Kidney (tissue), 14 donors: ENCODE data around the gene ZFPM1. TPM values are rescaled to one million over a fixed set of nuclear protein-coding genes. Genes with fewer than 3 reads are reported as not detected.

Experiments used
- DNase-seq, 5 donors: peaks; one replicate each; pipeline ENCODE4 v3.0.0-alpha.2; 2013 to 2020
- FAIRE-seq: peaks from 2 replicates; lab custom pipeline; 2012; peaks lifted over from hg19 to GRCh38; lab: Jason Lieb, UNC
- H3K27ac ChIP-seq, 2 donors: one replicate each; pipeline ENCODE4 v1.7.0; 2013; ENCODE audit warnings: low read depth in 2 of 2, low read length in 2 of 2, inconsistent platforms in 1 of 2
- H3K27me3 ChIP-seq: one replicate; pipeline ENCODE4 v1.7.1; 2013; ENCODE audit warnings: low read length, inconsistent platforms; ENCODE audit not compliant: control insufficient read depth, insufficient read depth
- H3K36me3 ChIP-seq, 3 donors: one replicate each; pipeline versions ENCODE4 v1.7.0 to v1.7.1; 2013; ENCODE audit warnings: low read length in 3 of 3, control low read depth in 1 of 3, inconsistent platforms in 1 of 3; ENCODE audit not compliant: insufficient read depth in 3 of 3, control insufficient read depth in 2 of 3
- H3K4me1 ChIP-seq, 3 donors: one replicate each; pipeline versions ENCODE4 v1.7.0 to v1.7.1; 2013; ENCODE audit warnings: low read length in 3 of 3, inconsistent platforms in 1 of 3, low read depth in 1 of 3; ENCODE audit not compliant: control insufficient read depth in 2 of 3, insufficient read depth in 2 of 3
- H3K4me3 ChIP-seq, 3 donors: one replicate each; pipeline versions ENCODE4 v1.7.0 to v1.8.1; 2013; ENCODE audit warnings: low read length in 3 of 3, control low read depth in 1 of 3, inconsistent platforms in 1 of 3
- H3K9ac ChIP-seq, 3 donors: one replicate each; pipeline versions ENCODE4 v1.7.0 to v1.7.1; 2013; ENCODE audit warnings: low read length in 3 of 3, control low read depth in 1 of 3, inconsistent platforms in 1 of 3
- H3K9me3 ChIP-seq, 3 donors: one replicate each; pipeline versions ENCODE4 v1.7.0 to v1.7.1; 2013; ENCODE audit warnings: low read length in 3 of 3, control low read depth in 1 of 3, inconsistent platforms in 1 of 3; ENCODE audit not compliant: control insufficient read depth in 2 of 3, insufficient read depth in 1 of 3
- CTCF ChIP-seq: IDR thresholded peaks from 3 replicates; pipeline ENCODE4 v1.5.1; 2012; ENCODE audit warnings: mild to moderate bottlenecking, moderate library complexity, borderline replicate concordance; ENCODE audit not compliant: insufficient read depth; ENCODE audit errors: extremely low read depth
- intact Hi-C: fragments of 100-400 bp; cut with DNase I; formaldehyde crosslinking; loops from one replicate; pipeline ENCODE4 v1.11.1; 2022
- polyA plus RNA-seq: library from polyadenylated mRNA; stranded (reverse); fragments of 350-450 nt; fragmentation: Illumina TruSeq; extraction: RNeasy Lipid Tissue Mini Kit (QIAGEN cat#74804); gene quantifications from one replicate; pipeline ENCODE4 v1.2.3, GENCODE V29; 2014; ENCODE audit warnings: low read depth, low replicate concordance; ENCODE audit not compliant: insufficient read depth
- total RNA-seq: library from RNA; stranded (reverse); fragmentation: NEBNext Ultra II Directional; extraction: Animal tissue kit (Norgen Biotek cat#: 25700); gene quantifications from one replicate; pipeline ENCODE4 v1.2.1, GENCODE V29; 2021
- donor health status: control.
- donor health status: control.
- donor health status: control.
- donor health status: control.
- donor health status: control.
- donor health status: DM: yes; HTN: yes; CAD: no.
- donor health status: Normal renal cell carcinoma (clear cell type).

Gene ZFPM1
- total and polyA plus RNA-seq, 2 donors from 2014 or later: 1.9 to 9.2 TPM

- no peaks in the 10 kb centered on the region for H3K9me3 ChIP-seq
- H3K9ac ChIP-seq: no peak overlapping the region
- no peak overlapping the region for H3K4me3 ChIP-seq
- no peaks in the 10 kb centered on the region for H3K27me3 ChIP-seq
- H3K4me1 ChIP-seq: peaks cover 0 to 19% (median 3%) of the 10 kb centered on the region in 3 donors
- TF ChIP-seq CTCF: no peak
- no peaks in the 10 kb centered on the region for H3K36me3 ChIP-seq
- FAIRE-seq: no peak
- peak in 1 of 5 donors; percentile 56 for DNase-seq
- H3K27ac ChIP-seq: no peak overlapping the region
- intact Hi-C loops: loop anchor here (5.0 kb wide), 1 partner anchor 82 kb away; no protein-coding TSS in a partner anchor
These were observed 75.8 kb downstream of the ZFPM1 start for GRCh38 chr16:88528902-88529318.

- no peak for TF ChIP-seq CTCF
- Histone ChIP-seq H3K4me3 (no peak overlapping the region), H3K36me3 (no peaks in the 10 kb centered on the region), H3K27me3 (no peaks in the 10 kb centered on the region), H3K9ac (no peak overlapping the region), H3K9me3 (no peaks in the 10 kb centered on the region), H3K27ac (no peak overlapping the region), H3K4me1 (peaks cover 0 to 16% (median 3%) of the 10 kb centered on the region in 3 donors)
- intact Hi-C loops: loop anchor here (5.0 kb wide), 1 partner anchor 82 kb away; no protein-coding TSS in a partner anchor
- FAIRE-seq (no peak), DNase-seq (peak in 1 of 5 donors; percentile 73)
These were observed 76.5 kb downstream of the ZFPM1 start for GRCh38 chr16:88529596-88529995.

GRCh38 chr16:88530051-88530857 is 77.2 kb downstream of the ZFPM1 start:
- Histone ChIP-seq H3K27ac (no peak overlapping the region), H3K9me3 (no peaks in the 10 kb centered on the region), H3K27me3 (no peaks in the 10 kb centered on the region), H3K36me3 (no peaks in the 10 kb centered on the region), H3K9ac (no peak overlapping the region), H3K4me1 (peaks cover 0 to 18% (median 3%) of the 10 kb centered on the region in 3 donors), H3K4me3 (no peak overlapping the region)
- FAIRE-seq: no peak
- peak in 2 of 5 donors; percentile 51 to 73 for DNase-seq
- intact Hi-C loops: no loop called here
- no peak for TF ChIP-seq CTCF
